Sigmoid colon (tissue), 7 donors: Measurements from ENCODE around the gene NSUN6. TPM values are rescaled to one million over a fixed set of nuclear protein-coding genes. Genes with fewer than 3 reads are reported as not detected.
"Not testable (repeated sequence)": the region's sequence is repeated elsewhere in the genome, so short reads cannot be mapped to it uniquely, and the experiment has no call there.

Source experiments
- DNase-seq: peaks from one replicate; pipeline ENCODE4 v3.0.0-alpha.2; 2019
- H3K27ac ChIP-seq, 4 donors: fragments of 200-600 bp; sonication (generic); one replicate each; pipeline ENCODE4 v1.5.1; 2016 to 2019; ENCODE audit warnings: mild to moderate bottlenecking in 1 of 4
- H3K27me3 ChIP-seq, 3 donors: fragments of 200-600 bp; sonication (generic); one replicate each; pipeline ENCODE4 v1.5.1; 2019; ENCODE audit warnings: mild to moderate bottlenecking in 1 of 3
- H3K36me3 ChIP-seq, 4 donors: fragments of 200-600 bp; sonication (generic); one replicate each; pipeline ENCODE4 v1.5.1; 2016 to 2019
- H3K4me1 ChIP-seq, 4 donors: fragments of 200-600 bp; sonication (generic); one replicate each; pipeline ENCODE4 v1.5.1; 2017 to 2019
- H3K4me3 ChIP-seq, 4 donors: fragments of 200-600 bp; sonication (generic); one replicate each; pipeline ENCODE4 v1.5.1; 2017 to 2019; ENCODE audit warnings: mild to moderate bottlenecking in 2 of 4, moderate library complexity in 1 of 4
- H3K9me3 ChIP-seq, 4 donors: fragments of 200-600 bp in 3 of 4; sonication (generic) in 3 of 4; one replicate each; pipeline versions ENCODE4 v1.5.1 to v1.6.1; 2013 to 2019
- CTCF ChIP-seq, 4 experiments: fragments of 450-650 bp in 3 of 4; fragments of 200-600 bp in 1 of 4; IDR thresholded peaks; one replicate each; pipeline ENCODE4 v1.5.1; 2016 to 2019; ENCODE audit warnings: antibody characterized with exemption in 4 of 4, mild to moderate bottlenecking in 3 of 4, moderate library complexity in 2 of 4
- EP300 ChIP-seq, 4 donors: sonication (generic); formaldehyde crosslinking; IDR thresholded peaks; one replicate each; pipeline ENCODE4 v1.6.1; 2017; ENCODE audit warnings: antibody characterized with exemption in 4 of 4
- POLR2A ChIP-seq, 2 donors: fragments of 450-650 bp; IDR thresholded peaks; one replicate each; pipeline ENCODE4 v1.6.1; 2016; ENCODE audit warnings: antibody characterized with exemption in 2 of 2, mild to moderate bottlenecking in 2 of 2, moderate library complexity in 2 of 2
- POLR2AphosphoS5 ChIP-seq, 4 donors: sonication (generic); formaldehyde crosslinking; IDR thresholded peaks; one replicate each; pipeline ENCODE4 v1.6.1; 2017; ENCODE audit warnings: antibody characterized with exemption in 4 of 4
- WGBS, 2 donors: extraction: QIAGEN DNeasy Blood & Tissue Kit; methylation state at CpG; one replicate each; pipeline ENCODE4 v1.1.7; 2013; 5-methylcytosine and 5-hydroxymethylcytosine counted together
- intact Hi-C: fragments of 100-400 bp; cut with DNase I; formaldehyde crosslinking; loops from one replicate; pipeline ENCODE4 v1.15.1; 2023
- polyA plus RNA-seq, 3 donors: library from polyadenylated mRNA; stranded (reverse); fragments of 200-250 nt; gene quantifications; one replicate each; pipeline ENCODE4 v1.2.3, GENCODE V29; 2013
- total RNA-seq, 4 donors: library from RNA; depleted of rRNA; stranded (reverse); fragments of >200 nt; gene quantifications; one replicate each; pipeline ENCODE4 v1.1.0, GENCODE V29; 2016
- donor health status: healthy with polysubstance abuse.
- donor health status: Bipolar disorder and iron deficiency.
- donor health status: healthy.

NSUN6 gene
- total and polyA plus RNA-seq, 7 donors: 4.4 to 20.2 (median 7.3) TPM

- intact Hi-C loops: no loop called here
- DNase-seq: no peak
- Histone ChIP-seq H3K36me3 (peaks cover 0 to 9% (median 0%) of the 10 kb centered on the region in 4 donors), H3K27ac (peak overlapping the region in 2 of 4 donors; percentile 45 to 75), H3K9me3 (no peaks in the 10 kb centered on the region), H3K27me3 (no peaks in the 10 kb centered on the region), H3K4me1 (peaks cover 0 to 10% (median 0%) of the 10 kb centered on the region in 4 donors), H3K4me3 (no peak overlapping the region)
- TF ChIP-seq CTCF (IDR thresholded peaks at IDR 0.05) (no peak), EP300 (IDR thresholded peaks at IDR 0.05) (no peak), POLR2AphosphoS5 (IDR thresholded peaks at IDR 0.05) (no peak), POLR2A (IDR thresholded peaks at IDR 0.05) (no peak)
- 26 to 74% methylated on average over 5 of the region's 5 CpGs for WGBS, 2 donors
These were observed 25.5 kb downstream of the NSUN6 start for GRCh38 chr10:18625886-18626285.

- H3K27ac ChIP-seq: peak overlapping the region in 1 of 4 donors; percentile 49
- intact Hi-C loops, H3K4me3 ChIP-seq, H3K27me3 ChIP-seq, H3K9me3 ChIP-seq, DNase-seq: not testable (repeated sequence)
- peaks cover 0 to 12% (median 0%) of the 10 kb centered on the region in 4 donors for H3K36me3 ChIP-seq
- WGBS, 2 donors: 60 to 88% methylated on average over 1 of the region's 1 CpG
- peaks cover 0 to 10% (median 0%) of the 10 kb centered on the region in 4 donors for H3K4me1 ChIP-seq
These were observed 27.7 kb downstream of the NSUN6 start for GRCh38 chr10:18623671-18624070.

- TF ChIP-seq EP300 (IDR thresholded peaks at IDR 0.05) (no peak), POLR2A (IDR thresholded peaks at IDR 0.05) (no peak), CTCF (IDR thresholded peaks at IDR 0.05) (no peak), POLR2AphosphoS5 (IDR thresholded peaks at IDR 0.05) (no peak)
- no peaks in the 10 kb centered on the region for H3K4me1 ChIP-seq
- H3K27ac ChIP-seq: no peak overlapping the region
- H3K9me3 ChIP-seq: no peaks in the 10 kb centered on the region
- intact Hi-C loops: no loop called here
- no peaks in the 10 kb centered on the region for H3K27me3 ChIP-seq
- no peak overlapping the region for H3K4me3 ChIP-seq
- H3K36me3 ChIP-seq: peaks cover 0 to 12% (median 0%) of the 10 kb centered on the region in 4 donors
- no peak for DNase-seq
These were observed 30.5 kb downstream of the NSUN6 start for GRCh38 chr10:18620856-18621255.

- intact Hi-C loops: no loop called here
- DNase-seq: no peak
- TF ChIP-seq POLR2AphosphoS5 (IDR thresholded peaks at IDR 0.05) (no peak), POLR2A (IDR thresholded peaks at IDR 0.05) (no peak), EP300 (IDR thresholded peaks at IDR 0.05) (no peak), CTCF (IDR thresholded peaks at IDR 0.05) (no peak)
- Histone ChIP-seq H3K36me3 (peaks cover 0 to 12% (median 0%) of the 10 kb centered on the region in 4 donors), H3K4me3 (no peak overlapping the region), H3K27me3 (no peaks in the 10 kb centered on the region), H3K9me3 (no peaks in the 10 kb centered on the region), H3K4me1 (no peaks in the 10 kb centered on the region), H3K27ac (no peak overlapping the region)
- WGBS, 2 donors: 96 to 98% methylated on average over 3 of the region's 3 CpGs
These were observed 32.4 kb downstream of the NSUN6 start for GRCh38 chr10:18619016-18619415.

GRCh38 chr10:18616337-18616736 is 35.0 kb downstream of the NSUN6 start:
- Histone ChIP-seq H3K4me3 (no peak overlapping the region), H3K27me3 (no peaks in the 10 kb centered on the region), H3K9me3 (no peaks in the 10 kb centered on the region), H3K4me1 (no peaks in the 10 kb centered on the region), H3K27ac (no peak overlapping the region), H3K36me3 (peaks cover 0 to 24% (median 0%) of the 10 kb centered on the region in 4 donors)
- intact Hi-C loops: no loop called here
- 54 to 67% methylated on average over 3 of the region's 3 CpGs for WGBS, 2 donors
- no peak for DNase-seq
- no peak for TF ChIP-seq CTCF (IDR thresholded peaks at IDR 0.05)
- no peak for TF ChIP-seq EP300 (IDR thresholded peaks at IDR 0.05)
- no peak for TF ChIP-seq POLR2AphosphoS5 (IDR thresholded peaks at IDR 0.05)
- TF ChIP-seq POLR2A (IDR thresholded peaks at IDR 0.05): no peak
